ENCODE measurements around the gene EPAS1.

DNA sequence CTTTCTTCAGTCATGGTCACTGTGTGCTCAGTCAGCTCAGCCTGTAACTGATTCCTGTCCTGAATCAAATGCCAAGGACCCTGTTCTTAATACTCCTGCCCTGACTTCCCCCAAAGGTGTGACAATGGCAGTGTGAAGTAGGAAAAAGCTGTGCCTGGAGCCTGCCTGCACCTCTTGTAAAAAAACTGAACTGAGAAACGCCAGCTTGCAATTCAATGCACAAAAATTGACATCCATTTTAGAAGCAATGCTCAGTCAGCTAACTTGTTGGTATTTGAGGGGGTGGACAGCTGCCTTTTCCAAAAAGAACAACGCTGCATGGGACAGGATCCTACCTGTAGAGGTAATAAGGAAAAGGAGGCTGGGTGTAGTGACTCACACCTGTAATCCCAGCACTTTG lies 115.9 kb downstream of the EPAS1 start:
- TF ChIP-seq ZNF8 (CRISPR knock-in tag; IDR thresholded peaks at IDR 0.05) (no peak), RARB (CRISPR knock-in tag; IDR thresholded peaks at IDR 0.05) (no peak), GLIS3 (CRISPR knock-in tag; IDR thresholded peaks at IDR 0.05) (no peak), ESRRG (CRISPR knock-in tag; IDR thresholded peaks at IDR 0.05) (no peak), ISL1 (CRISPR knock-in tag; IDR thresholded peaks at IDR 0.05) (no peak), TSHZ2 (CRISPR knock-in tag; IDR thresholded peaks at IDR 0.05) (no peak), CREB5 (CRISPR knock-in tag; IDR thresholded peaks at IDR 0.05; ENCODE audit: low read depth) (no peak)
- TF ChIP-seq, protein P1, sequence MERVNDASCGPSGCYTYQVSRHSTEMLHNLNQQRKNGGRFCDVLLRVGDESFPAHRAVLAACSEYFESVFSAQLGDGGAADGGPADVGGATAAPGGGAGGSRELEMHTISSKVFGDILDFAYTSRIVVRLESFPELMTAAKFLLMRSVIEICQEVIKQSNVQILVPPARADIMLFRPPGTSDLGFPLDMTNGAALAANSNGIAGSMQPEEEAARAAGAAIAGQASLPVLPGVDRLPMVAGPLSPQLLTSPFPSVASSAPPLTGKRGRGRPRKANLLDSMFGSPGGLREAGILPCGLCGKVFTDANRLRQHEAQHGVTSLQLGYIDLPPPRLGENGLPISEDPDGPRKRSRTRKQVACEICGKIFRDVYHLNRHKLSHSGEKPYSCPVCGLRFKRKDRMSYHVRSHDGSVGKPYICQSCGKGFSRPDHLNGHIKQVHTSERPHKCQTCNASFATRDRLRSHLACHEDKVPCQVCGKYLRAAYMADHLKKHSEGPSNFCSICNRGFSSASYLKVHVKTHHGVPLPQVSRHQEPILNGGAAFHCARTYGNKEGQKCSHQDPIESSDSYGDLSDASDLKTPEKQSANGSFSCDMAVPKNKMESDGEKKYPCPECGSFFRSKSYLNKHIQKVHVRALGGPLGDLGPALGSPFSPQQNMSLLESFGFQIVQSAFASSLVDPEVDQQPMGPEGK (CRISPR knock-in tag; IDR thresholded peaks at IDR 0.05; ENCODE audit: borderline replicate concordance): no peak
